Measurements from ENCODE around the gene NCF2.

The NCF2 gene

GRCh38 chr1:183596500-183596899 lies 6.2 kb upstream of the NCF2 start:
- Histone ChIP-seq H3K79me2 (ENCODE audit: low read length) (peaks cover 10% of the 10 kb centered on the region), H4K20me1 (ENCODE audit: insufficient read depth, low read length) (no peaks in the 10 kb centered on the region), H3K27me3 (ENCODE audit: low read depth, low read length) (no peaks in the 10 kb centered on the region), H3K4me1 (ENCODE audit: low read length) (peaks cover 87% of the 10 kb centered on the region), H3K4me3 (ENCODE audit: low read length) (no peak overlapping the region), H3K9me3 (ENCODE audit: insufficient read depth, low read length) (no peaks in the 10 kb centered on the region), H3K36me3 (replicated peaks; ENCODE audit: low read depth, low read length) (peaks cover 7% of the 10 kb centered on the region), H3K4me2 (ENCODE audit: low read length) (no peak overlapping the region), H3K27ac (ENCODE audit: low read length) (peak overlapping the region; percentile 22; the same call in 1 of the 2 replicates), H3K9ac (ENCODE audit: low read length) (no peak overlapping the region), H2AFZ (ENCODE audit: low read depth, low read length) (no peak overlapping the region)
- TF ChIP-seq EZH2phosphoT487 (IDR thresholded peaks at IDR 0.05; ENCODE audit: low read depth) (no peak), CTCF (IDR thresholded peaks at IDR 0.05; ENCODE audit: low read depth, low read length) (no peak)

- no peak overlapping the region for H3K4me3 ChIP-seq (ENCODE audit: low read length)
- TF ChIP-seq CTCF (IDR thresholded peaks at IDR 0.05; ENCODE audit: low read depth, low read length) (no peak), EZH2phosphoT487 (IDR thresholded peaks at IDR 0.05; ENCODE audit: low read depth) (no peak)
- H3K9ac ChIP-seq (ENCODE audit: low read length), result no peak overlapping the region
- H3K27me3 ChIP-seq (ENCODE audit: low read depth, low read length), result no peaks in the 10 kb centered on the region
- peaks cover 5% of the 10 kb centered on the region for H3K36me3 ChIP-seq (replicated peaks; ENCODE audit: low read depth, low read length)
- H3K27ac ChIP-seq (ENCODE audit: low read length), result no peak overlapping the region
- H2AFZ ChIP-seq (ENCODE audit: low read depth, low read length), result no peak overlapping the region
- H3K4me1 ChIP-seq (ENCODE audit: low read length), result peaks cover 86% of the 10 kb centered on the region
- no peaks in the 10 kb centered on the region for H3K9me3 ChIP-seq (ENCODE audit: insufficient read depth, low read length)
- peaks cover 10% of the 10 kb centered on the region for H3K79me2 ChIP-seq (ENCODE audit: low read length)
- no peaks in the 10 kb centered on the region for H4K20me1 ChIP-seq (ENCODE audit: insufficient read depth, low read length)
- no peak overlapping the region for H3K4me2 ChIP-seq (ENCODE audit: low read length)
Measured at GRCh38 chr1:183595537-183595936, 5.3 kb upstream of the NCF2 start.

GRCh38 chr1:183593356-183593755 lies 3.1 kb upstream of the NCF2 start:
- H3K27me3 ChIP-seq (ENCODE audit: low read depth, low read length), result no peaks in the 10 kb centered on the region
- H4K20me1 ChIP-seq (ENCODE audit: insufficient read depth, low read length), result no peaks in the 10 kb centered on the region
- H3K4me3 ChIP-seq (ENCODE audit: low read length), result peak overlapping the region; percentile 36
- H3K9ac ChIP-seq (ENCODE audit: low read length), result peak overlapping the region; percentile 81
- no peaks in the 10 kb centered on the region for H3K9me3 ChIP-seq (ENCODE audit: insufficient read depth, low read length)
- H3K79me2 ChIP-seq (ENCODE audit: low read length), result peaks cover 29% of the 10 kb centered on the region
- H3K27ac ChIP-seq (ENCODE audit: low read length), result peak overlapping the region; percentile 97
- H3K36me3 ChIP-seq (replicated peaks; ENCODE audit: low read depth, low read length), result peaks cover 12% of the 10 kb centered on the region
- peak overlapping the region; percentile 68 for H3K4me2 ChIP-seq (ENCODE audit: low read length)
- no peak overlapping the region for H2AFZ ChIP-seq (ENCODE audit: low read depth, low read length)
- peaks cover 69% of the 10 kb centered on the region for H3K4me1 ChIP-seq (ENCODE audit: low read length)
- TF ChIP-seq CTCF (IDR thresholded peaks at IDR 0.05; ENCODE audit: low read depth, low read length), result no peak

- no peaks in the 10 kb centered on the region; the same call in 1 of the 2 replicates for H4K20me1 ChIP-seq (ENCODE audit: insufficient read depth, low read length)
- H3K36me3 ChIP-seq (replicated peaks; ENCODE audit: low read depth, low read length), result peaks cover 17% of the 10 kb centered on the region
- no peaks in the 10 kb centered on the region for H3K27me3 ChIP-seq (ENCODE audit: low read depth, low read length)
- H3K4me2 ChIP-seq (ENCODE audit: low read length), result peak overlapping the region; percentile 68
- H3K4me1 ChIP-seq (ENCODE audit: low read length), result peaks cover 63% of the 10 kb centered on the region
- no peak overlapping the region for H2AFZ ChIP-seq (ENCODE audit: low read depth, low read length)
- H3K4me3 ChIP-seq (ENCODE audit: low read length), result peak overlapping the region; percentile 36; the same call in 1 of the 2 replicates
- H3K9ac ChIP-seq (ENCODE audit: low read length), result peak overlapping the region; percentile 81
- peaks cover 35% of the 10 kb centered on the region for H3K79me2 ChIP-seq (ENCODE audit: low read length)
- peak overlapping the region; percentile 97 for H3K27ac ChIP-seq (ENCODE audit: low read length)
- no peaks in the 10 kb centered on the region for H3K9me3 ChIP-seq (ENCODE audit: insufficient read depth, low read length)
- TF ChIP-seq EZH2phosphoT487 (IDR thresholded peaks at IDR 0.05; ENCODE audit: low read depth) (no peak), CTCF (IDR thresholded peaks at IDR 0.05; ENCODE audit: low read depth, low read length) (no peak)
Measured at GRCh38 chr1:183592733-183593132, 2.5 kb upstream of the NCF2 start.

All from OCI-LY3 (cell line).